HFFc6 (cell line): ENCODE measurements around the gene NPB. TPM values are rescaled to one million over a fixed set of nuclear protein-coding genes. Genes with fewer than 3 reads are reported as not detected.
A peak's percentile ranks its signal among the peaks of the same experiment; 100 is the strongest.
"Not testable (repeated sequence)": the region's sequence is repeated elsewhere in the genome, so short reads cannot be mapped to it uniquely, and the experiment has no call there.

Experiments used
- DNase-seq: peaks from one replicate; pipeline ENCODE4 v3.0.0-alpha.2; 2018
- H3K27ac Mint-ChIP-seq: 2 replicates; pipeline ENCODE4 v1.8.0; 2020; ENCODE audit warnings: mild to moderate bottlenecking, mixed read lengths
- H3K27me3 Mint-ChIP-seq: 2 replicates; pipeline ENCODE4 v1.8.0; 2021; ENCODE audit warnings: mild to moderate bottlenecking, moderate library complexity, mixed read lengths; ENCODE audit not compliant: insufficient read depth
- H3K36me3 Mint-ChIP-seq: 2 replicates; pipeline ENCODE4 v1.8.0; 2021; ENCODE audit warnings: low read depth, mixed read lengths
- H3K4me1 Mint-ChIP-seq: 2 replicates; pipeline ENCODE4 v1.8.0; 2020; ENCODE audit warnings: low read depth, mixed read lengths
- H3K4me3 Mint-ChIP-seq: 2 replicates; pipeline ENCODE4 v1.8.0; 2020; ENCODE audit warnings: mild to moderate bottlenecking, moderate library complexity, mixed read lengths
- H3K9me3 Mint-ChIP-seq: 2 replicates; pipeline ENCODE4 v1.8.0; 2020; ENCODE audit warnings: mild to moderate bottlenecking, mixed read lengths
- total RNA-seq, 6 experiments: library from RNA; stranded (reverse); fragmentation: NEBNext Ultra II Directional; extraction: Animal tissue kit (Norgen Biotek cat#: 25700); gene quantifications; 2 replicates in 1 of 6; 3 replicates in 5 of 6; pipeline ENCODE4 v1.2.3, GENCODE V29; 2021
- TF ChIP-seq, protein P1 (sequence below): fragments of 200-600 bp; sonication (generic); IDR thresholded peaks from 2 replicates; pipeline ENCODE4 v1.5.0; 2021; ENCODE audit warnings: antibody characterized with exemption, mild to moderate bottlenecking

NPB gene
- total RNA-seq, 6 experiments from 2014 or later, result 0.53 to 1.5 (median 0.71) TPM

DNA sequence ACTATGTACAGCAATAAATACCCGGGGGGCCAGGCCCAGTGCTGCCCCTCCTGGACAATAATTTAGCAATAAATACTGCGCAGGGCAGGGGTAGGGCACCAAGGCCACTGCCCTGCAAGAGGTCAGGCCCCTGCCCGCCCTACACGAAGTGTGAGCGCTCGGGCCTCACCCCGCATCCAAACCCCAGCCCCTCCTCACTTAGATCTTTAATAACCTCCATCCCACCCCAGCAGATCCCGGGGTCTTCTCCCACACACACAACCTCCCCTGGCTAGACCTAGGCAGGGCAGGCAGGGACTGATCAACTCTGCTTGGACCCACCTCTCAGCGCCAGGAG lies 16.3 kb downstream of the NPB start:
- peak overlapping the region; percentile 68; the same call in 1 of the 2 replicates for H3K27ac Mint-ChIP-seq
- peaks cover 33% of the 10 kb centered on the region for H3K4me1 Mint-ChIP-seq
- DNase-seq, H3K9me3 Mint-ChIP-seq, H3K27me3 Mint-ChIP-seq: not testable (repeated sequence)
- H3K36me3 Mint-ChIP-seq, result peaks cover 35% of the 10 kb centered on the region
- peak overlapping the region; percentile 87 for H3K4me3 Mint-ChIP-seq
- TF ChIP-seq, protein P1, sequence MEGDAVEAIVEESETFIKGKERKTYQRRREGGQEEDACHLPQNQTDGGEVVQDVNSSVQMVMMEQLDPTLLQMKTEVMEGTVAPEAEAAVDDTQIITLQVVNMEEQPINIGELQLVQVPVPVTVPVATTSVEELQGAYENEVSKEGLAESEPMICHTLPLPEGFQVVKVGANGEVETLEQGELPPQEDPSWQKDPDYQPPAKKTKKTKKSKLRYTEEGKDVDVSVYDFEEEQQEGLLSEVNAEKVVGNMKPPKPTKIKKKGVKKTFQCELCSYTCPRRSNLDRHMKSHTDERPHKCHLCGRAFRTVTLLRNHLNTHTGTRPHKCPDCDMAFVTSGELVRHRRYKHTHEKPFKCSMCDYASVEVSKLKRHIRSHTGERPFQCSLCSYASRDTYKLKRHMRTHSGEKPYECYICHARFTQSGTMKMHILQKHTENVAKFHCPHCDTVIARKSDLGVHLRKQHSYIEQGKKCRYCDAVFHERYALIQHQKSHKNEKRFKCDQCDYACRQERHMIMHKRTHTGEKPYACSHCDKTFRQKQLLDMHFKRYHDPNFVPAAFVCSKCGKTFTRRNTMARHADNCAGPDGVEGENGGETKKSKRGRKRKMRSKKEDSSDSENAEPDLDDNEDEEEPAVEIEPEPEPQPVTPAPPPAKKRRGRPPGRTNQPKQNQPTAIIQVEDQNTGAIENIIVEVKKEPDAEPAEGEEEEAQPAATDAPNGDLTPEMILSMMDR, result 0 out of 2 replicates have a peak, but pooled peaks have one; percentile 21

DNA sequence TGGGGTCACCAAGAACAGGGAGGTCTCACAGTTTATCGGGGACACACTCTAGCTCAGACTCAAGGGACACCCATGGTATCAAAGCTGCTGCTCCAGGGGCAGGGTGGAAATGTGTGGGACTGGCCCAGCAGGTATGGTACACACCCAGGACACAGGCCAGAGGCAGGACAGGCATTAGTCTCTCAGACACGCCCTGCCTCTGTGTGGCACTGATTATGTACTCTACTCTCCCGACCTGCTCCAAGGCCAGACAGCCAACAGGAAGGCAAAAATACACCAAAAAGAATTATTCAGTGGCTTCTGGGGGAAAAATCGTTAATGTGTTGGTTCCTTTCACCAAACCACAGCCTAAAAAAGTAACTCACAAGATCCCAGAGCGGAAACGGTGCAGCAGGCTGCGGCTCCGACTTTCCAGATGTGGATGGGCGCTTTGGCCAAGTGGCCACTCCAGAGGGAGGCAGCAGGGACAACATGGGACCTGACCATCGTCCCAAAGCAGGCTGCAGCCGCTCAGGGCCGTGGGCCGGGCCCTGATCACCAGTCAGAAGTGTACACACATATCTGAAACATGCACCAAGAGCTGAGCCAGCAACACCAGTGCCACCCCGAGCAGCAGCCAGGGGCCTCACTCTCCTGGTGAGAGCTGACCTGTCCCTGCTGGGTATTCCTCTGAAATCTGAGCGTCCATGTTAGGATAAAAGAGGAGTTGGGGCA lies 17.0 kb downstream of the NPB start:
- DNase-seq, result no peak
- Mint-ChIP-seq H3K27me3 (no peaks in the 10 kb centered on the region; the same call in 1 of the 2 replicates), H3K36me3 (peaks cover 31% of the 10 kb centered on the region), H3K9me3 (no peaks in the 10 kb centered on the region), H3K4me3 (0 out of 2 replicates have a peak overlapping the region, but pooled peaks have one; percentile 87), H3K4me1 (peaks cover 34% of the 10 kb centered on the region), H3K27ac (peak overlapping the region; percentile 39; the same call in 1 of the 2 replicates)
- TF ChIP-seq, protein P1, result no peak

GRCh38 chr17:81920612-81921536 lies 18.8 kb downstream of the NPB start:
- Mint-ChIP-seq H3K27me3 (no peaks in the 10 kb centered on the region; the same call in 1 of the 2 replicates), H3K9me3 (no peaks in the 10 kb centered on the region), H3K4me3 (no peak overlapping the region), H3K27ac (peak overlapping the region; percentile 74), H3K4me1 (peaks cover 41% of the 10 kb centered on the region), H3K36me3 (peaks cover 27% of the 10 kb centered on the region)
- TF ChIP-seq, protein P1, result no peak
- no peak for DNase-seq

- peaks cover 41% of the 10 kb centered on the region for H3K4me1 Mint-ChIP-seq
- H3K9me3 Mint-ChIP-seq, result no peaks in the 10 kb centered on the region
- H3K27me3 Mint-ChIP-seq, result no peaks in the 10 kb centered on the region; the same call in 1 of the 2 replicates
- peaks cover 21% of the 10 kb centered on the region for H3K36me3 Mint-ChIP-seq
- H3K4me3 Mint-ChIP-seq, result no peak overlapping the region
- peak overlapping the region; percentile 74; the same call in 1 of the 2 replicates for H3K27ac Mint-ChIP-seq
- DNase-seq, result no peak
- TF ChIP-seq, protein P1, result no peak
Observed at GRCh38 chr17:81921537-81921862, 19.5 kb downstream of the NPB start.

GRCh38 chr17:81921996-81922565 lies 20.0 kb downstream of the NPB start:
- TF ChIP-seq, protein P1, result no peak
- Mint-ChIP-seq H3K9me3 (no peaks in the 10 kb centered on the region), H3K4me3 (no peak overlapping the region; the same call in 1 of the 2 replicates), H3K27me3 (no peaks in the 10 kb centered on the region; the same call in 1 of the 2 replicates), H3K27ac (peak overlapping the region; percentile 26; the same call in 1 of the 2 replicates), H3K36me3 (peaks cover 15% of the 10 kb centered on the region), H3K4me1 (peaks cover 37% of the 10 kb centered on the region)
- DNase-seq, result no peak
